ENCODE measurements around the gene EMX1.
A peak's percentile ranks its signal among the peaks of the same experiment; 100 is the strongest.

Gene EMX1

GRCh38 chr2:72917138-72917876 lies at the start of gene EMX1:
TSS of gene EMX1 (plus strand) at chr2:72917519. CDS start at chr2:72917853, 334 bp downstream.
- no peak for DNase-seq (ENCODE audit: low read depth)
- no peak for TF ChIP-seq CTCF (IDR thresholded peaks at IDR 0.05; ENCODE audit: low read length, missing control alignments)
- no peak within 1 kb of the TSS for H3K4me3 ChIP-seq (replicated peaks; ENCODE audit: low read depth, low read length)

DNA sequence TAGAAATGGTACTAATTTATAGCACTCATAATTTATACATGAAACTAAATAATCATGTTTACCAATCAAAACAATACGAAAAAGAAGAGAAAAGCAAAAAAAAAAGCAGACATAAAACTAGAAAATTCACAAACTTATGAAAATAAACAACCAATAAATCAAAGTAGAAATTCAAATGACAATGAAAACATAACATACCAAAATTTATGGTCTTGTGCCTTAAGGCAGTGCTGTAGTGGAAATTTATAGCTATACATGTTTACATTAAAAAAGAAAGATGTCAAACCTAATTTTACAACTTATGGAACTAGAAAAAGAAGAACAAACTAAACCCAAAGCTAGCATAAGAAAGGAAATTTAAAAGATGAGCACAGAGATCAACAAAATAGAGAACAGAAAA lies 46.3 kb upstream of the EMX1 start:
- no peak for TF ChIP-seq CTCF (IDR thresholded peaks at IDR 0.05; ENCODE audit: low read length, missing control alignments)
- DNase-seq (ENCODE audit: low read depth), result no peak
- H3K4me3 ChIP-seq (replicated peaks; ENCODE audit: low read depth, low read length), result no peak overlapping the region

- no peak for DNase-seq (ENCODE audit: low read depth)
- TF ChIP-seq CTCF (IDR thresholded peaks at IDR 0.05; ENCODE audit: low read length, missing control alignments), result no peak
- no peak overlapping the region for H3K4me3 ChIP-seq (replicated peaks; ENCODE audit: low read depth, low read length)
Observed at GRCh38 chr2:72871880-72872279, 45.4 kb upstream of the EMX1 start.

- no peak for TF ChIP-seq CTCF (IDR thresholded peaks at IDR 0.05; ENCODE audit: low read length, missing control alignments)
- DNase-seq (ENCODE audit: low read depth), result peak; percentile 69
- H3K4me3 ChIP-seq (replicated peaks; ENCODE audit: low read depth, low read length), result no peak overlapping the region
Observed at GRCh38 chr2:72883356-72883962, 33.9 kb upstream of the EMX1 start.

DNA sequence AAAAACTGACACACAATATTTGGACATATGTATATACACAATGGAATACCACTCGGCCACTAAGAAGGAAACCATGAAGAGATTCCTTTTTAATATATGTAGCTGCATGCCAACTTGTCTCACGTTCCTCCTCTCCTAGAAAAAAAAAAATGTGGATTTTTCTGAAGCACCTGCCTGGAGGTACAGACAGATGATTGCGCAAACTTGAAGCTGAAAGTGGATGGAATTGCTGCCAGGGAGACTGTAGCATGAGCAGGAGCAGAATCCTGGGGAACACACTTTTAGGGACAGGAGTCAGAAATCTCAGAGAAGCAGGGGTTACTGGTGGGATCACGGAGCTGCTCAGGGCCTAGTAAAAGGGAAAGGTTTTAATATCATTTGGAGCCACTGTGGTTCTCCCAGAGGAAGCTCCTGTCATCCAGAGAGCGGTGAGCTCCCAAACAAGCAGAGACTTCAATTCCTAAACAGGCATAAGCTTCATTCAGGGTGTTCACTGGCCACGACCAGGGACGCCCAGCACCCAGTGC lies 30.8 kb upstream of the EMX1 start:
- H3K4me3 ChIP-seq (replicated peaks; ENCODE audit: low read depth, low read length), result peak overlapping the region; percentile 60
- no peak for TF ChIP-seq CTCF (IDR thresholded peaks at IDR 0.05; ENCODE audit: low read length, missing control alignments)
- no peak for DNase-seq (ENCODE audit: low read depth)

GRCh38 chr2:72887032-72887739 lies 30.1 kb upstream of the EMX1 start, which contains the start of gene SPR:
TSS of gene SPR (plus strand) at chr2:72887408. CDS start at chr2:72887433, 25 bp downstream.
- TF ChIP-seq CTCF (IDR thresholded peaks at IDR 0.05; ENCODE audit: low read length, missing control alignments), result no peak
- peak; percentile 58 for DNase-seq (ENCODE audit: low read depth)

More at GRCh38 chr2:72887032-72887739, 30.1 kb upstream of the EMX1 start, which contains the start of gene SPR:
- H3K4me3 ChIP-seq (replicated peaks; ENCODE audit: low read depth, low read length), result peak within 1 kb of the TSS; percentile 60
